GM19438 (cell line): Measurements from ENCODE around the gene MARCKSL1.
"Not testable (repeated sequence)": the region's sequence is repeated elsewhere in the genome, so short reads cannot be mapped to it uniquely, and the experiment has no call there.

ENCODE experiments used
- ATAC-seq: cut with Tn5 transposase; IDR thresholded peaks from one replicate; pipeline ENCODE4 v1.9.1; 2021; ENCODE audit warnings: low read depth; ENCODE audit not compliant: unreplicated experiment

The MARCKSL1 gene

GRCh38 chr1:32334274-32334861 is 1.7 kb downstream of the MARCKSL1 start:
- no peak for ATAC-seq

- no peak for ATAC-seq
These were observed 2.6 kb downstream of the MARCKSL1 start for GRCh38 chr1:32333251-32333963.

GRCh38 chr1:32332290-32333079 is 3.5 kb downstream of the MARCKSL1 start:
- ATAC-seq, result no peak

- ATAC-seq, result no peak
These were observed 4.5 kb downstream of the MARCKSL1 start for GRCh38 chr1:32331549-32331948.

GRCh38 chr1:32330558-32331151 is 5.4 kb downstream of the MARCKSL1 start:
- ATAC-seq, result no peak

- no peak for ATAC-seq
These were observed 6.0 kb downstream of the MARCKSL1 start for GRCh38 chr1:32329931-32330466.

GRCh38 chr1:32327204-32327603 is 8.8 kb downstream of the MARCKSL1 start:
- no peak for ATAC-seq

GRCh38 chr1:32321712-32322291 is 14.2 kb downstream of the MARCKSL1 start:
- no peak for ATAC-seq

- no peak for ATAC-seq
These were observed 17.7 kb downstream of the MARCKSL1 start for GRCh38 chr1:32318127-32318869.

- no peak for ATAC-seq
These were observed 19.1 kb downstream of the MARCKSL1 start for GRCh38 chr1:32316903-32317277.

- no peak for ATAC-seq
These were observed 24.2 kb downstream of the MARCKSL1 start for GRCh38 chr1:32311709-32312393.

GRCh38 chr1:32309960-32310359 is 26.1 kb downstream of the MARCKSL1 start:
- ATAC-seq, result no peak

GRCh38 chr1:32307324-32307723 is 28.7 kb downstream of the MARCKSL1 start:
- no peak for ATAC-seq

GRCh38 chr1:32305310-32305709 is 30.7 kb downstream of the MARCKSL1 start:
- no peak for ATAC-seq

- ATAC-seq, result no peak
These were observed 31.9 kb downstream of the MARCKSL1 start for GRCh38 chr1:32303997-32304622.

GRCh38 chr1:32303358-32303757 is 32.7 kb downstream of the MARCKSL1 start:
- ATAC-seq, result no peak

- no peak for ATAC-seq
These were observed 36.7 kb downstream of the MARCKSL1 start for GRCh38 chr1:32299327-32299726.

GRCh38 chr1:32298211-32298610 is 37.8 kb downstream of the MARCKSL1 start:
- ATAC-seq, result not testable (repeated sequence)
